HL-60 (cell line): ENCODE measurements around the gene PAX5. TPM values are rescaled to one million over a fixed set of nuclear protein-coding genes. Genes with fewer than 3 reads are reported as not detected.

Experiments used
- DNase-seq, 2 experiments: peaks; one replicate each; pipeline ENCODE4 v3.0.0-alpha.2; 2010 to 2020; ENCODE audit warnings: low read depth in 1 of 2, low spot score in 1 of 2
- H3K27ac ChIP-seq: fragments of 250-450 bp; sonication (Bioruptor Pico); replicated peaks from 2 replicates; pipeline ENCODE4 v1.5.1; 2020; ENCODE audit warnings: mild to moderate bottlenecking, moderate library complexity
- H3K27me3 ChIP-seq: fragments of 250-450 bp; sonication (Bioruptor Pico); 2 replicates; pipeline ENCODE4 v1.5.1; 2021; ENCODE audit warnings: mild to moderate bottlenecking, moderate library complexity; ENCODE audit not compliant: insufficient read depth, poor library complexity, severe bottlenecking
- H3K4me3 ChIP-seq: replicated peaks from 2 replicates; pipeline ENCODE4 v1.5.1; 2011; ENCODE audit warnings: mild to moderate bottlenecking, control low read depth, low read length; ENCODE audit not compliant: insufficient read depth
- CTCF ChIP-seq: IDR thresholded peaks from one replicate; pipeline ENCODE4 v1.5.1; 2011; ENCODE audit warnings: low read length, control low read depth, inconsistent platforms; ENCODE audit not compliant: insufficient read depth
- GABPA ChIP-seq: IDR thresholded peaks from 2 replicates; pipeline ENCODE4 v1.6.1; 2012; ENCODE audit warnings: low read depth
- POLR2AphosphoS5 ChIP-seq: IDR thresholded peaks from 2 replicates; pipeline ENCODE4 v1.6.1; 2012; ENCODE audit warnings: low read depth
- SPI1 ChIP-seq: IDR thresholded peaks from 2 replicates; pipeline ENCODE4 v1.6.1; 2012; ENCODE audit warnings: low read depth, mild to moderate bottlenecking, borderline replicate concordance
- microRNA-seq: library from miRNA; unstranded; fragments of <30 nt; microRNA quantifications from one replicate; pipeline ENCODE4, GENCODE V29; 2018
- TF ChIP-seq, protein P1 (sequence below): IDR thresholded peaks from 2 replicates; pipeline ENCODE4 v1.6.1; 2012; ENCODE audit warnings: low read depth; ENCODE audit not compliant: insufficient replicate concordance

PAX5 gene

GRCh38 chr9:36789886-36790285 is 244.2 kb downstream of the PAX5 start:
- DNase-seq, result no peak
- TF ChIP-seq POLR2AphosphoS5 (no peak), SPI1 (no peak), CTCF (no peak), GABPA (no peak)
- TF ChIP-seq, protein P1, sequence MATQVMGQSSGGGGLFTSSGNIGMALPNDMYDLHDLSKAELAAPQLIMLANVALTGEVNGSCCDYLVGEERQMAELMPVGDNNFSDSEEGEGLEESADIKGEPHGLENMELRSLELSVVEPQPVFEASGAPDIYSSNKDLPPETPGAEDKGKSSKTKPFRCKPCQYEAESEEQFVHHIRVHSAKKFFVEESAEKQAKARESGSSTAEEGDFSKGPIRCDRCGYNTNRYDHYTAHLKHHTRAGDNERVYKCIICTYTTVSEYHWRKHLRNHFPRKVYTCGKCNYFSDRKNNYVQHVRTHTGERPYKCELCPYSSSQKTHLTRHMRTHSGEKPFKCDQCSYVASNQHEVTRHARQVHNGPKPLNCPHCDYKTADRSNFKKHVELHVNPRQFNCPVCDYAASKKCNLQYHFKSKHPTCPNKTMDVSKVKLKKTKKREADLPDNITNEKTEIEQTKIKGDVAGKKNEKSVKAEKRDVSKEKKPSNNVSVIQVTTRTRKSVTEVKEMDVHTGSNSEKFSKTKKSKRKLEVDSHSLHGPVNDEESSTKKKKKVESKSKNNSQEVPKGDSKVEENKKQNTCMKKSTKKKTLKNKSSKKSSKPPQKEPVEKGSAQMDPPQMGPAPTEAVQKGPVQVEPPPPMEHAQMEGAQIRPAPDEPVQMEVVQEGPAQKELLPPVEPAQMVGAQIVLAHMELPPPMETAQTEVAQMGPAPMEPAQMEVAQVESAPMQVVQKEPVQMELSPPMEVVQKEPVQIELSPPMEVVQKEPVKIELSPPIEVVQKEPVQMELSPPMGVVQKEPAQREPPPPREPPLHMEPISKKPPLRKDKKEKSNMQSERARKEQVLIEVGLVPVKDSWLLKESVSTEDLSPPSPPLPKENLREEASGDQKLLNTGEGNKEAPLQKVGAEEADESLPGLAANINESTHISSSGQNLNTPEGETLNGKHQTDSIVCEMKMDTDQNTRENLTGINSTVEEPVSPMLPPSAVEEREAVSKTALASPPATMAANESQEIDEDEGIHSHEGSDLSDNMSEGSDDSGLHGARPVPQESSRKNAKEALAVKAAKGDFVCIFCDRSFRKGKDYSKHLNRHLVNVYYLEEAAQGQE, result no peak
- Histone ChIP-seq H3K27ac (no peak overlapping the region), H3K4me3 (no peak overlapping the region), H3K27me3 (no peaks in the 10 kb centered on the region)

GRCh38 chr9:36788534-36788933 is 245.5 kb downstream of the PAX5 start:
- no peak for TF ChIP-seq SPI1
- no peak for TF ChIP-seq GABPA
- no peak for TF ChIP-seq POLR2AphosphoS5
- TF ChIP-seq, protein P1, result no peak
- no peak for TF ChIP-seq CTCF
- no peak for DNase-seq
- Histone ChIP-seq H3K27ac (no peak overlapping the region), H3K27me3 (no peaks in the 10 kb centered on the region), H3K4me3 (no peak overlapping the region)

DNA sequence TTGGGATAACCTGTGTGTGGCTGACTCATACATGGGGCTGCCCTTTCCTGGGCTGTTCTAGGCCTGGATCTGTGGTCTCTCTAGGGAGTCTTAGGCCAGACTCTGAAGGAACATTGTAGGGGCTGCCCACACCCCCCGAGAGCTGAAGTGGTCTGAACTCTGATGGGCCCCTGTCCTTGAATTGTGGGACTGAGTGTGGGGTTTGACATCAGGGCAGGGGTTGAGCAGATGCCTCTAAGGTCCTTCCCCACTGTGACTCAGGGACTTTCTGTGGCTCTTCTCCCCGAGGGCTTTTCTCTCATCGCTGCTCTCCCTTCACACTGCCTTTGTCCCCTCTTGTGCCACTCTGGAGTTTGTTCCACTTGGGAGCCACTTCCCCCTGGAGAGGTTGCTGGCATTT is 246.4 kb downstream of the PAX5 start:
- Histone ChIP-seq H3K4me3 (no peak overlapping the region), H3K27me3 (no peaks in the 10 kb centered on the region), H3K27ac (no peak overlapping the region)
- TF ChIP-seq, protein P1, result no peak
- DNase-seq, result no peak

Small RNA genes within 50 kb of the gene (microRNA-seq; reads per million reads assigned to microRNA genes)
- gene MIR4475 (not detected), gene MIR4476 (not detected), gene MIR4540 (not detected)
